ENCODE data around the gene POLR3H.
A peak's percentile ranks its signal among the peaks of the same experiment; 100 is the strongest.

The POLR3H gene

GRCh38 chr22:41585898-41586297 lies 41.6 kb upstream of the POLR3H start (continued):
- TF ChIP-seq, protein P1, sequence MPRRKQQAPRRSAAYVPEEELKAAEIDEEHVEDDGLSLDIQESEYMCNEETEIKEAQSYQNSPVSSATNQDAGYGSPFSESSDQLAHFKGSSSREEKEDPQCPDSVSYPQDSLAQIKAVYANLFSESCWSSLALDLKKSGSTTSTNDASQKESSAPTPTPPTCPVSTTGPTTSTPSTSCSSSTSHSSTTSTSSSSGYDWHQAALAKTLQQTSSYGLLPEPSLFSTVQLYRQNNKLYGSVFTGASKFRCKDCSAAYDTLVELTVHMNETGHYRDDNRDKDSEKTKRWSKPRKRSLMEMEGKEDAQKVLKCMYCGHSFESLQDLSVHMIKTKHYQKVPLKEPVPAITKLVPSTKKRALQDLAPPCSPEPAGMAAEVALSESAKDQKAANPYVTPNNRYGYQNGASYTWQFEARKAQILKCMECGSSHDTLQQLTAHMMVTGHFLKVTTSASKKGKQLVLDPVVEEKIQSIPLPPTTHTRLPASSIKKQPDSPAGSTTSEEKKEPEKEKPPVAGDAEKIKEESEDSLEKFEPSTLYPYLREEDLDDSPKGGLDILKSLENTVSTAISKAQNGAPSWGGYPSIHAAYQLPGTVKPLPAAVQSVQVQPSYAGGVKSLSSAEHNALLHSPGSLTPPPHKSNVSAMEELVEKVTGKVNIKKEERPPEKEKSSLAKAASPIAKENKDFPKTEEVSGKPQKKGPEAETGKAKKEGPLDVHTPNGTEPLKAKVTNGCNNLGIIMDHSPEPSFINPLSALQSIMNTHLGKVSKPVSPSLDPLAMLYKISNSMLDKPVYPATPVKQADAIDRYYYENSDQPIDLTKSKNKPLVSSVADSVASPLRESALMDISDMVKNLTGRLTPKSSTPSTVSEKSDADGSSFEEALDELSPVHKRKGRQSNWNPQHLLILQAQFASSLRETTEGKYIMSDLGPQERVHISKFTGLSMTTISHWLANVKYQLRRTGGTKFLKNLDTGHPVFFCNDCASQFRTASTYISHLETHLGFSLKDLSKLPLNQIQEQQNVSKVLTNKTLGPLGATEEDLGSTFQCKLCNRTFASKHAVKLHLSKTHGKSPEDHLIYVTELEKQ (tag by site-specific recombination; IDR thresholded peaks at IDR 0.05; ENCODE audit: borderline replicate concordance) = no peak
- no peak for TF ChIP-seq ZSCAN4 (tag by site-specific recombination; IDR thresholded peaks at IDR 0.05)
- peak; percentile 71; the same call in 1 of the 2 replicates for TF ChIP-seq EGR2 (tag by site-specific recombination; IDR thresholded peaks at IDR 0.05; ENCODE audit: low read depth)
- 0 out of 2 replicates have a peak, but pooled peaks have one; percentile 6 for TF ChIP-seq ZFHX2 (tag by site-specific recombination; conservative IDR thresholded peaks at IDR 0.05)
- no peak for TF ChIP-seq ZNF549 (tag by site-specific recombination; IDR thresholded peaks at IDR 0.05)

DNA sequence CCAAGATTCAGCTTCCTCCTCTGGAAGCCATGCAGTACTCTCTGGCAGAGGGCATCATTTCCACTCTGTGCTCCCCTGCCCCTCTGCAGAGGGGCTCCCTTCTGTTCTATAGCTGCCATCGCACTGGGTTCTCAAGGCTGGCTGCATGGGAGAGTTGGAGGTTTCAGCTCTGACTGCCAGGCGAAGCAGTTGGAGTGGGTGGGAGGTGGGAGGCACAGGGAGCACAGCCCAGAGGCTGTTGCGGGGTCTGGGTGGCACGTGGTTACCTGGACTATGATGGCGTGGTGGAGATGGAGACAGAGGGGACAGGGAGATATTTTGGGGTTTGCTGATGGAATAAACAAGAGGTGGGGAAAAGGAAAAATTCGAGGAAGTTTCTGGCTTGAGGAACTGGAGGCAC lies 40.6 kb upstream of the POLR3H start:
- Histone ChIP-seq H3K27ac (ENCODE audit: extremely low read depth, low read depth, low read length) (no peak overlapping the region), H3K4me3 (ENCODE audit: low read depth, low read length) (no peak overlapping the region), H3K9me3 (ENCODE audit: control insufficient read depth, insufficient read depth, low read depth, low read length) (no peaks in the 10 kb centered on the region), H3K4me1 (ENCODE audit: control insufficient read depth, insufficient read depth, low read length) (peaks cover 12% of the 10 kb centered on the region), H3K36me3 (ENCODE audit: control insufficient read depth in 2 of 2, insufficient read depth in 1 of 2, low read length in 2 of 2) (peaks cover 8 to 48% of the 10 kb centered on the region in 2 experiments; a peak in 2 of 3 replicates)
- POLR2A ChIA-PET = interaction anchor here (1.1 kb wide), 1 partner anchor 36 kb away, joined by 4 read pairs; the partner anchor contains the start of genes DESI1 and XRCC6
- CTCF ChIA-PET = interaction anchor here (1.1 kb wide), 1 partner anchor 13 kb away, joined by 4 read pairs; no protein-coding TSS in a partner anchor
- TF ChIP-seq ZNF701 (tag by site-specific recombination; IDR thresholded peaks at IDR 0.05) = no peak
- TF ChIP-seq ZBTB49 (tag by site-specific recombination; IDR thresholded peaks at IDR 0.05; ENCODE audit: low read depth) = no peak
- TF ChIP-seq, protein P2, sequence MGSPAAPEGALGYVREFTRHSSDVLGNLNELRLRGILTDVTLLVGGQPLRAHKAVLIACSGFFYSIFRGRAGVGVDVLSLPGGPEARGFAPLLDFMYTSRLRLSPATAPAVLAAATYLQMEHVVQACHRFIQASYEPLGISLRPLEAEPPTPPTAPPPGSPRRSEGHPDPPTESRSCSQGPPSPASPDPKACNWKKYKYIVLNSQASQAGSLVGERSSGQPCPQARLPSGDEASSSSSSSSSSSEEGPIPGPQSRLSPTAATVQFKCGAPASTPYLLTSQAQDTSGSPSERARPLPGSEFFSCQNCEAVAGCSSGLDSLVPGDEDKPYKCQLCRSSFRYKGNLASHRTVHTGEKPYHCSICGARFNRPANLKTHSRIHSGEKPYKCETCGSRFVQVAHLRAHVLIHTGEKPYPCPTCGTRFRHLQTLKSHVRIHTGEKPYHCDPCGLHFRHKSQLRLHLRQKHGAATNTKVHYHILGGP (tag by site-specific recombination; IDR thresholded peaks at IDR 0.05) = no peak
- no peak for TF ChIP-seq KLF7 (tag by site-specific recombination; IDR thresholded peaks at IDR 0.05; ENCODE audit: borderline replicate concordance)
- TF ChIP-seq ZNF341 (tag by site-specific recombination; IDR thresholded peaks at IDR 0.05; ENCODE audit: low read depth) = 0 out of 2 replicates have a peak, but pooled peaks have one; percentile 36
- no peak for TF ChIP-seq ZBTB6 (tag by site-specific recombination; IDR thresholded peaks at IDR 0.05)
- TF ChIP-seq SALL2 (tag by site-specific recombination; IDR thresholded peaks at IDR 0.05; ENCODE audit: borderline replicate concordance) = no peak
- TF ChIP-seq ZNF626 (tag by site-specific recombination; IDR thresholded peaks at IDR 0.05) = no peak
- TF ChIP-seq ZFHX2 (tag by site-specific recombination; conservative IDR thresholded peaks at IDR 0.05) = peak; percentile 78
- no peak for TF ChIP-seq ZNF561 (tag by site-specific recombination; IDR thresholded peaks at IDR 0.05; ENCODE audit: borderline replicate concordance)
- TF ChIP-seq, protein P3, sequence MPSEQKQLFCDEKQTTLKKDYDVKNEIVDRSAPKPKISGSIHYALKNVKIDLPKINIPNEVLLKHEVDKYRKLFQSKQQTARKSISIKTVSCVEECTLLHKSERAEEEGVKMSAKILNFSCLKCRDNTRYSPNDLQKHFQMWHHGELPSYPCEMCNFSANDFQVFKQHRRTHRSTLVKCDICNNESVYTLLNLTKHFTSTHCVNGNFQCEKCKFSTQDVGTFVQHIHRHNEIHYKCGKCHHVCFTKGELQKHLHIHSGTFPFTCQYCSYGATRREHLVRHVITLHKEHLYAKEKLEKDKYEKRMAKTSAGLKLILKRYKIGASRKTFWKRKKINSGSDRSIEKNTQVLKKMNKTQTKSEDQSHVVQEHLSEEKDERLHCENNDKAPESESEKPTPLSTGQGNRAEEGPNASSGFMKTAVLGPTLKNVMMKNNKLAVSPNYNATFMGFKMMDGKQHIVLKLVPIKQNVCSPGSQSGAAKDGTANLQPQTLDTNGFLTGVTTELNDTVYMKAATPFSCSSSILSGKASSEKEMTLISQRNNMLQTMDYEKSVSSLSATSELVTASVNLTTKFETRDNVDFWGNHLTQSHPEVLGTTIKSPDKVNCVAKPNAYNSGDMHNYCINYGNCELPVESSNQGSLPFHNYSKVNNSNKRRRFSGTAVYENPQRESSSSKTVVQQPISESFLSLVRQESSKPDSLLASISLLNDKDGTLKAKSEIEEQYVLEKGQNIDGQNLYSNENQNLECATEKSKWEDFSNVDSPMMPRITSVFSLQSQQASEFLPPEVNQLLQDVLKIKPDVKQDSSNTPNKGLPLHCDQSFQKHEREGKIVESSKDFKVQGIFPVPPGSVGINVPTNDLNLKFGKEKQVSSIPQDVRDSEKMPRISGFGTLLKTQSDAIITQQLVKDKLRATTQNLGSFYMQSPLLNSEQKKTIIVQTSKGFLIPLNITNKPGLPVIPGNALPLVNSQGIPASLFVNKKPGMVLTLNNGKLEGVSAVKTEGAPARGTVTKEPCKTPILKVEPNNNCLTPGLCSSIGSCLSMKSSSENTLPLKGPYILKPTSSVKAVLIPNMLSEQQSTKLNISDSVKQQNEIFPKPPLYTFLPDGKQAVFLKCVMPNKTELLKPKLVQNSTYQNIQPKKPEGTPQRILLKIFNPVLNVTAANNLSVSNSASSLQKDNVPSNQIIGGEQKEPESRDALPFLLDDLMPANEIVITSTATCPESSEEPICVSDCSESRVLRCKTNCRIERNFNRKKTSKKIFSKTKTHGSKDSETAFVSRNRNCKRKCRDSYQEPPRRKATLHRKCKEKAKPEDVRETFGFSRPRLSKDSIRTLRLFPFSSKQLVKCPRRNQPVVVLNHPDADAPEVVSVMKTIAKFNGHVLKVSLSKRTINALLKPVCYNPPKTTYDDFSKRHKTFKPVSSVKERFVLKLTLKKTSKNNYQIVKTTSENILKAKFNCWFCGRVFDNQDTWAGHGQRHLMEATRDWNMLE (tag by site-specific recombination; conservative IDR thresholded peaks at IDR 0.05; ENCODE audit: low read depth) = no peak
- TF ChIP-seq ZNF121 (tag by site-specific recombination; IDR thresholded peaks at IDR 0.05) = no peak
- TF ChIP-seq, protein P4, sequence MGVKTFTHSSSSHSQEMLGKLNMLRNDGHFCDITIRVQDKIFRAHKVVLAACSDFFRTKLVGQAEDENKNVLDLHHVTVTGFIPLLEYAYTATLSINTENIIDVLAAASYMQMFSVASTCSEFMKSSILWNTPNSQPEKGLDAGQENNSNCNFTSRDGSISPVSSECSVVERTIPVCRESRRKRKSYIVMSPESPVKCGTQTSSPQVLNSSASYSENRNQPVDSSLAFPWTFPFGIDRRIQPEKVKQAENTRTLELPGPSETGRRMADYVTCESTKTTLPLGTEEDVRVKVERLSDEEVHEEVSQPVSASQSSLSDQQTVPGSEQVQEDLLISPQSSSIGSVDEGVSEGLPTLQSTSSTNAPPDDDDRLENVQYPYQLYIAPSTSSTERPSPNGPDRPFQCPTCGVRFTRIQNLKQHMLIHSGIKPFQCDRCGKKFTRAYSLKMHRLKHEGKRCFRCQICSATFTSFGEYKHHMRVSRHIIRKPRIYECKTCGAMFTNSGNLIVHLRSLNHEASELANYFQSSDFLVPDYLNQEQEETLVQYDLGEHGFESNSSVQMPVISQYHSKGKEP (tag by site-specific recombination; IDR thresholded peaks at IDR 0.05) = no peak
- no peak for TF ChIP-seq ZFP69B (tag by site-specific recombination; IDR thresholded peaks at IDR 0.05)
- no peak for TF ChIP-seq ZNF558 (tag by site-specific recombination; IDR thresholded peaks at IDR 0.05)
